ENCODE data around the gene AGBL1.

GRCh38 chr15:86432861-86433260 lies 353.2 kb downstream of the AGBL1 start:
- TF ChIP-seq TAF1 (IDR thresholded peaks at IDR 0.05; ENCODE audit: borderline replicate concordance, insufficient read depth, low read length) (no peak), POLR2AphosphoS5 (IDR thresholded peaks at IDR 0.05; ENCODE audit: low read depth, low read length) (no peak)

Measured in PFSK-1 (cell line).